OCI-LY3 (cell line): ENCODE measurements around the gene ADGRD1.
A peak's percentile ranks its signal among the peaks of the same experiment; 100 is the strongest.

Source experiments
- H2AFZ ChIP-seq: fragments of 200-600, 300-600 bp; shearing (Covaris generic); 2 replicates; pipeline ENCODE4 v1.6.0; 2014; ENCODE audit warnings: antibody characterized with exemption, low read depth, low read length
- H3K27ac ChIP-seq: fragments of 200-600, 300-600 bp; sonication (generic); 2 replicates; pipeline ENCODE4 v1.5.1; 2014; ENCODE audit warnings: mild to moderate bottlenecking, low read length, moderate library complexity, mixed read lengths
- H3K27me3 ChIP-seq: fragments of 200-600, 300-600 bp; sonication (generic); 2 replicates; pipeline ENCODE4 v1.6.1; 2014; ENCODE audit warnings: low read depth, low read length, mixed read lengths
- H3K36me3 ChIP-seq: fragments of 200-600, 300-600 bp; sonication (generic); replicated peaks from 2 replicates; pipeline ENCODE3; 2014; ENCODE audit warnings: low read depth, low read length, mixed read lengths
- H3K4me1 ChIP-seq: fragments of 300-600, 200-600 bp; sonication (generic); 2 replicates; pipeline ENCODE4 v1.6.1; 2014; ENCODE audit warnings: low read length, mixed read lengths
- H3K4me2 ChIP-seq: fragments of 200-600, 300-600 bp; sonication (generic); 2 replicates; pipeline ENCODE4 v1.6.1; 2014; ENCODE audit warnings: low read length, mixed read lengths
- H3K4me3 ChIP-seq: fragments of 300-600, 200-600 bp; sonication (generic); 2 replicates; pipeline ENCODE4 v1.5.1; 2014; ENCODE audit warnings: antibody characterized with exemption, mild to moderate bottlenecking, low read length, moderate library complexity
- H3K79me2 ChIP-seq: fragments of 300-600, 200-600 bp; shearing (Covaris generic); 2 replicates; pipeline ENCODE4 v1.6.1; 2014; ENCODE audit warnings: mild to moderate bottlenecking, low read length, mixed read lengths
- H3K9ac ChIP-seq: fragments of 300-600, 200-600 bp; shearing (Covaris generic); 2 replicates; pipeline ENCODE4 v1.6.0; 2014; ENCODE audit warnings: mild to moderate bottlenecking, low read length, moderate library complexity
- H3K9me3 ChIP-seq: fragments of 200-600, 300-600 bp; shearing (Covaris generic); 2 replicates; pipeline ENCODE4 v1.6.1; 2014; ENCODE audit warnings: low read length, mixed read lengths; ENCODE audit not compliant: insufficient read depth
- H4K20me1 ChIP-seq: fragments of 200-600, 300-600 bp; sonication (generic); 2 replicates; pipeline ENCODE4 v1.6.1; 2016; ENCODE audit warnings: low read length, mixed read lengths; ENCODE audit not compliant: insufficient read depth
- EZH2phosphoT487 ChIP-seq: fragments of 200-600 bp; shearing (Covaris generic); IDR thresholded peaks from 2 replicates; pipeline ENCODE4 v1.6.1; 2018; ENCODE audit warnings: antibody characterized with exemption, mixed run types, low read depth
- TF ChIP-seq, protein P1 (sequence below): fragments of 200-600, 300-600 bp; sonication (generic); IDR thresholded peaks from 2 replicates; pipeline ENCODE4 v1.5.1; 2014; ENCODE audit warnings: antibody characterized with exemption, low read length, low read depth

Gene ADGRD1

DNA sequence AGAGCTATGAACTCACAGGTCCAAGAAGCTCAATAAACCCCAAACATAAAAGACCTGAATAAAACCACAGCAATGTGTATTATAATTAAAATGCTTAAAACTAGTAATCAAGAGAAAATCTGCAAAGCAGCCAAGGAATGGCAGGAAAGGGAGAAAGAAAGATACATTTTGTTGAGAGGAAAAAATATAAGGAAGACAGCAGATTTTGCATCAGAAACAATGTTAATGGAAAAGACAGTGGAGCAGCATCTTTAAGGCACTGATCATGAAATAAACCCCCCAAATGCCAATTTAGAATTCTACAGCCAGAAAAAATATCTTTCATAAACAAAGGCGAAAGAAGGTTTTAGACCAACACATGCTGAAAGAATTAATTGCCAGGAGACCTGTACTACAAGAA is 42.5 kb upstream of the ADGRD1 start:
- H2AFZ ChIP-seq, result no peak overlapping the region
- H4K20me1 ChIP-seq, result no peaks in the 10 kb centered on the region
- TF ChIP-seq EZH2phosphoT487, result no peak
- TF ChIP-seq, protein P1, sequence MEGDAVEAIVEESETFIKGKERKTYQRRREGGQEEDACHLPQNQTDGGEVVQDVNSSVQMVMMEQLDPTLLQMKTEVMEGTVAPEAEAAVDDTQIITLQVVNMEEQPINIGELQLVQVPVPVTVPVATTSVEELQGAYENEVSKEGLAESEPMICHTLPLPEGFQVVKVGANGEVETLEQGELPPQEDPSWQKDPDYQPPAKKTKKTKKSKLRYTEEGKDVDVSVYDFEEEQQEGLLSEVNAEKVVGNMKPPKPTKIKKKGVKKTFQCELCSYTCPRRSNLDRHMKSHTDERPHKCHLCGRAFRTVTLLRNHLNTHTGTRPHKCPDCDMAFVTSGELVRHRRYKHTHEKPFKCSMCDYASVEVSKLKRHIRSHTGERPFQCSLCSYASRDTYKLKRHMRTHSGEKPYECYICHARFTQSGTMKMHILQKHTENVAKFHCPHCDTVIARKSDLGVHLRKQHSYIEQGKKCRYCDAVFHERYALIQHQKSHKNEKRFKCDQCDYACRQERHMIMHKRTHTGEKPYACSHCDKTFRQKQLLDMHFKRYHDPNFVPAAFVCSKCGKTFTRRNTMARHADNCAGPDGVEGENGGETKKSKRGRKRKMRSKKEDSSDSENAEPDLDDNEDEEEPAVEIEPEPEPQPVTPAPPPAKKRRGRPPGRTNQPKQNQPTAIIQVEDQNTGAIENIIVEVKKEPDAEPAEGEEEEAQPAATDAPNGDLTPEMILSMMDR, result no peak
- H3K27me3 ChIP-seq, result no peaks in the 10 kb centered on the region
- no peaks in the 10 kb centered on the region for H3K79me2 ChIP-seq
- H3K4me1 ChIP-seq, result no peaks in the 10 kb centered on the region
- H3K9me3 ChIP-seq, result peaks cover 4% of the 10 kb centered on the region
- no peak overlapping the region for H3K9ac ChIP-seq
- no peak overlapping the region for H3K4me2 ChIP-seq
- no peaks in the 10 kb centered on the region for H3K36me3 ChIP-seq
- no peak overlapping the region for H3K27ac ChIP-seq
- H3K4me3 ChIP-seq, result no peak overlapping the region

DNA sequence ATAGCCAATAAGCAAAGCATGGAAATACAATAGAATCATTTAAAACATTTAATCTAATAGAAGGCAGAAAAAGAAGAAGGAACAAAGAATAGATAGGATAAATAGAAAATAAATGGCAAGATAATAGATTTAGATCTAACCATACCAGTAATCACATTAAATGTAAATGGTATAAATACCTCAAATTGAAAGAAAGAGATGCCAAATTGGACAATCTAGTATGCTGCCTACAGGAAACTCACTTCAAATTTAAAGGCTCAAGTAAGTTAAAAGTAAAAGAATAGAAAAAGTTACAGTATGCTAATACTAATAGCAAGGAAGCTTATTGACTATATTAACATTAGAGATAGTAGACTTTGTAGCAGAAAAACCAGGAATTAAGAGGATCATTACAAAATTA is 41.8 kb upstream of the ADGRD1 start:
- H3K27ac ChIP-seq, result no peak overlapping the region
- no peaks in the 10 kb centered on the region for H4K20me1 ChIP-seq
- H3K27me3 ChIP-seq, result no peaks in the 10 kb centered on the region
- no peaks in the 10 kb centered on the region for H3K4me1 ChIP-seq
- no peaks in the 10 kb centered on the region for H3K36me3 ChIP-seq
- H3K4me2 ChIP-seq, result no peak overlapping the region
- H3K9me3 ChIP-seq, result peaks cover 4% of the 10 kb centered on the region
- no peak overlapping the region for H3K4me3 ChIP-seq
- H3K9ac ChIP-seq, result no peak overlapping the region
- H2AFZ ChIP-seq, result no peak overlapping the region
- H3K79me2 ChIP-seq, result no peaks in the 10 kb centered on the region
- TF ChIP-seq EZH2phosphoT487, result no peak
- TF ChIP-seq, protein P1, result no peak

DNA sequence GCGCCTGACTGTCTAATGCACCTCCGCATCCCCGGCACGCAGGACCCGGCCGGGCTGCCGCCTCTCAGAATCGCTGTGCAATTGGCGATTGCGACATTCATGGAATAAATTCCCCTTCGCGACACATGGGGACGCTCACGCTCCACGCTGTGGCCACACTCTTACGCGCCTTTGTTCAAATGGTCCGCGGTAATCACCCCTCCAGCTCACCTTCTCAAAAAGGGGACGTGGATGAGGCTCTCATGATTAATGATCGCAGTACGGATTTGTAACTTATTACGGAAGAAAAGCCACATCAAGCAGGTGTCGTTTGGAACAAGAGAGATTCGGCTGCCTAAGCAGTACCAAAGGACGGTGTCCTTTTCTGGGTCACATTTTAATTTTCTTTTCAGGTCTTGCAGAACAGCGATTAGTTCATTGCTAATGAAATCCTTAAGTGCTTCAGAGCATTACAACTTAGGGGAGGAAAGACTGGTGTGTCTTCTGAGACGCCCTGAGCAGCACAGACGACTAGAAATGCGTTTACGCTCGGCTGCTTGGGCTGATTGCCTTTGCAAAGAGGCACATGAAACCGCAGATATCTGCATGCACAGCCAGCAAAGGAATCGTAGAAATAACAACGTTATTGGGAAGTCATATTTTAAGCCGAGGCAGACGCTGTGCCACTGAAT is 37.3 kb upstream of the ADGRD1 start:
- Histone ChIP-seq H4K20me1 (no peaks in the 10 kb centered on the region), H3K27me3 (peaks cover 5% of the 10 kb centered on the region; the same call in 1 of the 2 replicates), H3K9me3 (peaks cover 4% of the 10 kb centered on the region), H3K79me2 (no peaks in the 10 kb centered on the region), H3K9ac (no peak overlapping the region), H2AFZ (no peak overlapping the region), H3K27ac (no peak overlapping the region), H3K36me3 (no peaks in the 10 kb centered on the region), H3K4me1 (no peaks in the 10 kb centered on the region), H3K4me2 (peak overlapping the region; percentile 53), H3K4me3 (peak overlapping the region; percentile 53; the same call in 1 of the 2 replicates)
- TF ChIP-seq, protein P1, result peak; percentile 55
- no peak for TF ChIP-seq EZH2phosphoT487

DNA sequence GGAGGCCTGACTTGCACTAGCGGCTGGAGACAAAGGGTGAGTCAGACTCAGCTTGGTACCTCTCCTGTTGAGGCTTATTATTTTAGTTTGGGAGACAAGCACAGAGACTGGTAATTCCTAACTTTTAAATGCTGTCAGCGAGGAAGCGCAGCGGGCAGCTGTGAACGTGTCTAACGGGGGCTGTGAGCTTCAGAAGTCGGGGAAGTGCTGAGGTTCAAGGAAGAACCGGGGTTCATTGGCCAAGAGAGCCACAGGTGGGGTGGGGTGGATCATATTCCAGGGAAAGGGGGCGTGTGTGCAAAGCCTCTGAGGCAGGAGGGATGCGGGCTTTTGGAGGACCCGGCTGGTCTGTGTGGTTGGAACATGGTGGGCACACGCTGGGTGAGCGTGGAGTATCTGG is 36.1 kb upstream of the ADGRD1 start:
- no peaks in the 10 kb centered on the region for H3K9me3 ChIP-seq
- H3K4me2 ChIP-seq, result no peak overlapping the region
- no peak overlapping the region for H3K9ac ChIP-seq
- no peaks in the 10 kb centered on the region for H3K36me3 ChIP-seq
- H3K27ac ChIP-seq, result no peak overlapping the region
- TF ChIP-seq EZH2phosphoT487, result no peak
- TF ChIP-seq, protein P1, result no peak
- no peak overlapping the region for H2AFZ ChIP-seq
- H3K4me3 ChIP-seq, result no peak overlapping the region
- H4K20me1 ChIP-seq, result no peaks in the 10 kb centered on the region
- H3K27me3 ChIP-seq, result peaks cover 8% of the 10 kb centered on the region; the same call in 1 of the 2 replicates
- no peaks in the 10 kb centered on the region for H3K79me2 ChIP-seq
- H3K4me1 ChIP-seq, result no peaks in the 10 kb centered on the region
